ENCODE results near the gene FREM3. TPM values are rescaled to one million over a fixed set of nuclear protein-coding genes. Genes with fewer than 3 reads are reported as not detected.

Gene FREM3
- total RNA-seq, 4 donors from 2014 or later: not detected

- TF ChIP-seq, protein P1, sequence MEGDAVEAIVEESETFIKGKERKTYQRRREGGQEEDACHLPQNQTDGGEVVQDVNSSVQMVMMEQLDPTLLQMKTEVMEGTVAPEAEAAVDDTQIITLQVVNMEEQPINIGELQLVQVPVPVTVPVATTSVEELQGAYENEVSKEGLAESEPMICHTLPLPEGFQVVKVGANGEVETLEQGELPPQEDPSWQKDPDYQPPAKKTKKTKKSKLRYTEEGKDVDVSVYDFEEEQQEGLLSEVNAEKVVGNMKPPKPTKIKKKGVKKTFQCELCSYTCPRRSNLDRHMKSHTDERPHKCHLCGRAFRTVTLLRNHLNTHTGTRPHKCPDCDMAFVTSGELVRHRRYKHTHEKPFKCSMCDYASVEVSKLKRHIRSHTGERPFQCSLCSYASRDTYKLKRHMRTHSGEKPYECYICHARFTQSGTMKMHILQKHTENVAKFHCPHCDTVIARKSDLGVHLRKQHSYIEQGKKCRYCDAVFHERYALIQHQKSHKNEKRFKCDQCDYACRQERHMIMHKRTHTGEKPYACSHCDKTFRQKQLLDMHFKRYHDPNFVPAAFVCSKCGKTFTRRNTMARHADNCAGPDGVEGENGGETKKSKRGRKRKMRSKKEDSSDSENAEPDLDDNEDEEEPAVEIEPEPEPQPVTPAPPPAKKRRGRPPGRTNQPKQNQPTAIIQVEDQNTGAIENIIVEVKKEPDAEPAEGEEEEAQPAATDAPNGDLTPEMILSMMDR (IDR thresholded peaks at IDR 0.05; ENCODE audit: low read depth): no peak
Observed at GRCh38 chr4:143626134-143626911, 74.2 kb downstream of the FREM3 start.

DNA sequence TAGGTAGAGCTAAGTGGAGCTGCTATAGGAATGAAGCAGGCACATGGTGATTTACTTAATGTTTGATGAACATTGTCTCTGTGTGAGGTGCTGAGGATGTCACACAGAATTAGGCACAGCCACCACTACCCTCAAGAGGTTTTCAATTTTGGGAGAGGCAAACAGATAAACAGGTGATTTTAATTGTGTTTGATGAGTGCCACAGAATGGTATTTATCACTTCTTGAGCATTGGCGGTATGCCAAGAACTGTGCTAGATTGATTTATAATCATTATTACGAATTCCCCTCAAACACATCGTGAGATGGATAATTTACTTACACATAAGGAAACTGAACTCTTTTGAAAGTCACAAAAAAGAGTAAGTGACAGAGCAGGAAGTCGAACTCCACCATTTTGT lies 74.8 kb downstream of the FREM3 start:
- TF ChIP-seq, protein P1 (IDR thresholded peaks at IDR 0.05; ENCODE audit: low read depth): no peak

DNA sequence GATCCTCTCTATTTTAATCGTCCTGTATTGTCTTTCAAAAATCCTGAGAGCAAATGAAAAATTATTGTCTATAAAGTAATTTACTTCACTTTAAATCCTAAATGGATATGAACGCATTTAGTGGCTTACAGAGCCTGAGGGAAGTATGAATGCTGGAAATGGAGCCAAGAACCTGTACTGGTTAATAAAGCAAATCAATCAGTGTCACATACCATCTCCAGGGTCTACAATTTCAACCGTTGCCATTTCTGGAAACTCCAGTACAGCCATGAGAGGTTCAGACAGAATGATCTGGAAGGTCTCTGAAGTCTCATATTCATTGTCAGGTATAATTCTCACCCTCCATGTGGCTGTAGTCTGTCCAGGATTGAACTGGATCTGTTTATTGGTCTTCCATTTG lies 76.6 kb downstream of the FREM3 start:
- TF ChIP-seq, protein P1 (IDR thresholded peaks at IDR 0.05; ENCODE audit: low read depth): no peak

DNA sequence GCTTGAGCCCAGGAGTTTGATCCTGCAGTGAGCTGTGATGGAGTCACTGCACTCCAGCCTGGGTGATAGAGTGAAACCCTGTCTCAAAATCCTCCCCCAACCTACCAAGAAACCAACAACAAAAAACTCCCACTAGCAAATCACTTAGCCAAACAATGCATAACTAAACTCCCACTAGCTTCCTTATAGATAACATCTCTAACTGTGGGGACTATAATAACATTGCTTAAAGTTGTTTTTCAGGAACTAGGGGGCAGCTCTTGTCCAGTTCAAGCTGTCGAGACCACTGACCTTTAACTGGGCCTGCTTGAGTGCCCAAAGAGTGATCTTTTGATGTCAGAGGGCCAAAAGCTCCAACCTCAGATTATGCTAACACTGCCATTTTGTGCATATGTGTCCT lies 81.7 kb downstream of the FREM3 start:
- TF ChIP-seq, protein P1 (IDR thresholded peaks at IDR 0.05; ENCODE audit: low read depth): no peak

- TF ChIP-seq, protein P1 (IDR thresholded peaks at IDR 0.05; ENCODE audit: low read depth): no peak
Observed at GRCh38 chr4:143617994-143618679, 82.3 kb downstream of the FREM3 start.

DNA sequence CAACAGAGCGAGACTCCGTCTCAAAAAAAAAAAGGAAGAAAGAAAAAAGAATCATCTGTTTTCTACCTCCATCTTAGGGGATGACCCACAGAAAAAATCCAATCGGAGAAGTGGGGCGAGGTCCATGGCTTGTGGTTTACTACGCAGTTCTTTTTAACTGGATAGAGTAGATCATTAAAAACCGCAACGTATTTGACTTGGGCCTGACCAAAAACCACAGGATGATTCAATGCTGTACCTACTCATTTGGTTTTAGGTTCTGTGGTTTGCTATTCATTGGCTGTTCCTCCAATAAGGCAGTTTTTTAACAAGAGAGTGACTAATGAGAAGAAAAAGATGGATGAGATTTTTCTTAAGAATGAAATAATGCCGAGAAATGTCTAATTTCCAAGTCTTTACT lies 83.7 kb downstream of the FREM3 start:
- TF ChIP-seq, protein P1 (IDR thresholded peaks at IDR 0.05; ENCODE audit: low read depth): no peak

DNA sequence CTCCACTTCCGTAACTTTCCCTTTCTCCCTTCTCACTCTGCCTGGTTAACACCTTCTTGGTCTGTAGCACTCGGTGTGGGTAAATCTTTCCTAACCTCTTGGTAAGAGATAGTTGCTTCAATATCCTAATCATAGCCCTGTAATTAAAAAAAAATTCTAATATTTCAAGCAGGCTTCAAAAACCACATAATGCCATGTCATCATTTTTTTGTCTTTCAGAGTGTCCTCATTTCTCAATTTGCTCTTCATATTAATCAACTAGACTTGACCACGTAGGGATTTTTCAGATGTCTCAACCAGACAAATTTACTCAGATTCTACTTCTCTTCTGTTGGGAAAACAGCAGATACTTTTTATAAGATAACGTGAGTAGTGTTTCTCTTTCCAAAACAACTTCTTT lies 91.0 kb downstream of the FREM3 start:
- TF ChIP-seq, protein P1 (IDR thresholded peaks at IDR 0.05; ENCODE audit: low read depth): no peak

Data from subcutaneous adipose tissue (tissue), 4 donors.